Measurements from ENCODE around the gene MYT1.

- no peak for TF ChIP-seq POLR2A (IDR thresholded peaks at IDR 0.05)
- TF ChIP-seq CTCF (IDR thresholded peaks at IDR 0.05): no peak
- no peak for TF ChIP-seq POLR2AphosphoS5 (IDR thresholded peaks at IDR 0.05)
Observed at GRCh38 chr20:64144144-64144912, 19.9 kb upstream of the MYT1 start.
